Mesendoderm (in vitro differentiated cells): ENCODE results near the gene PYCR2.
"Not testable (repeated sequence)": the region's sequence is repeated elsewhere in the genome, so short reads cannot be mapped to it uniquely, and the experiment has no call there.

Source experiments
- DNase-seq: peaks from one replicate; pipeline ENCODE4 v3.0.0; 2013
- H2AK5ac ChIP-seq: 2 replicates; pipeline ENCODE4 v1.6.1; 2013; ENCODE audit warnings: low read length, inconsistent platforms
- H2BK120ac ChIP-seq: 2 replicates; pipeline ENCODE4 v1.6.1; 2013; ENCODE audit warnings: low read depth, mild to moderate bottlenecking, low read length, moderate library complexity, mixed read lengths
- H2BK15ac ChIP-seq: replicated peaks from 2 replicates; pipeline ENCODE4 v1.6.1; 2013; ENCODE audit warnings: low read depth, mild to moderate bottlenecking, moderate library complexity
- H2BK5ac ChIP-seq: 2 replicates; pipeline ENCODE4 v1.6.1; 2013; ENCODE audit warnings: low read length, inconsistent platforms
- H3K18ac ChIP-seq: 2 replicates; pipeline ENCODE4 v1.6.1; 2013; ENCODE audit warnings: mild to moderate bottlenecking, low read length, mixed read lengths
- H3K23ac ChIP-seq: one replicate; pipeline ENCODE4 v1.6.1; 2013; ENCODE audit warnings: low read length
- H3K27ac ChIP-seq: 2 replicates; pipeline ENCODE4 v1.5.1; 2013; ENCODE audit warnings: low read depth, mild to moderate bottlenecking, inconsistent platforms, low read length, moderate library complexity
- H3K27me3 ChIP-seq: 2 replicates; pipeline ENCODE4 v1.6.1; 2013; ENCODE audit warnings: low read length, control low read depth, mild to moderate bottlenecking, inconsistent platforms; ENCODE audit not compliant: insufficient read depth, poor library complexity
- H3K36me3 ChIP-seq: 2 replicates; pipeline ENCODE4 v1.6.1; 2013; ENCODE audit warnings: low read length, inconsistent platforms; ENCODE audit not compliant: control insufficient read depth, insufficient read depth
- H3K4ac ChIP-seq: one replicate; pipeline ENCODE4 v1.6.1; 2013; ENCODE audit warnings: low read depth, mild to moderate bottlenecking, low read length, moderate library complexity
- H3K4me1 ChIP-seq: 2 replicates; pipeline ENCODE4 v1.6.1; 2013; ENCODE audit warnings: low read depth, low read length, inconsistent platforms; ENCODE audit not compliant: control insufficient read depth
- H3K4me2 ChIP-seq: 2 replicates; pipeline ENCODE4 v1.6.1; 2013; ENCODE audit warnings: low read length
- H3K4me3 ChIP-seq: 2 replicates; pipeline ENCODE4 v1.5.1; 2013; ENCODE audit warnings: mild to moderate bottlenecking, low read length
- H3K56ac ChIP-seq: one replicate; pipeline ENCODE4 v1.6.1; 2013; ENCODE audit warnings: low read length
- H3K79me1 ChIP-seq: 2 replicates; pipeline ENCODE4 v1.6.1; 2013; ENCODE audit warnings: low read length, inconsistent platforms
- H3K79me2 ChIP-seq: 2 replicates; pipeline ENCODE4 v1.6.1; 2013; ENCODE audit warnings: mild to moderate bottlenecking, low read length; ENCODE audit not compliant: control insufficient read depth, insufficient read depth
- H3K9ac ChIP-seq: 2 replicates; pipeline ENCODE4 v1.6.1; 2013; ENCODE audit warnings: low read length, inconsistent platforms
- H4K5ac ChIP-seq: one replicate; pipeline ENCODE4 v1.6.1; 2013; ENCODE audit warnings: low read length
- H4K8ac ChIP-seq: one replicate; pipeline ENCODE4 v1.6.1; 2013; ENCODE audit warnings: low read depth, mild to moderate bottlenecking, control low read depth, low read length, moderate library complexity
- WGBS: extraction: QIAGEN DNeasy Blood & Tissue Kit; methylation state at CpG from one replicate; pipeline ENCODE4 v1.1.7; 2013; ENCODE audit warnings: low lambda C conversion rate, missing lambda C conversion rate; ENCODE audit not compliant: insufficient coverage; ENCODE audit errors: extremely low coverage; 5-methylcytosine and 5-hydroxymethylcytosine counted together

PYCR2 gene

DNA sequence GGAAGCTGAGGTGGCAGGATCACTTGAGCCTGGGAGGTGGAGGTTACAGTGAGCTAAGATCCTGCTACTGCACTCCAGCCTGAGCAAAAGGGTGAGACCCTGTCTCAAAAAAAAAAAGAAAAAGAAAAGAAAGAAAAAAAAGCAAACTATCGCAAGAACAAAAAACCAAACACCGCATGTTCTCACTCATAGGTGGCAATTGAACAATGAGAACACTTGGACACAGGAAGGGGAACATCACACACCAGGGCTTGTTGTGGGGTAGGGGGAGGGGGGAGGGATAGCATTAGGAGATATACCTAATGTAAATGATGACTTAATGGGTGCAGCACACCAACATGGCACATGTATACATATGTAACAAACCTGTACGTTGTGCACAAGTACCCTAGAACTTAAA, 5.4 kb upstream of the PYCR2 start:
- DNase-seq: not testable (repeated sequence)

DNA sequence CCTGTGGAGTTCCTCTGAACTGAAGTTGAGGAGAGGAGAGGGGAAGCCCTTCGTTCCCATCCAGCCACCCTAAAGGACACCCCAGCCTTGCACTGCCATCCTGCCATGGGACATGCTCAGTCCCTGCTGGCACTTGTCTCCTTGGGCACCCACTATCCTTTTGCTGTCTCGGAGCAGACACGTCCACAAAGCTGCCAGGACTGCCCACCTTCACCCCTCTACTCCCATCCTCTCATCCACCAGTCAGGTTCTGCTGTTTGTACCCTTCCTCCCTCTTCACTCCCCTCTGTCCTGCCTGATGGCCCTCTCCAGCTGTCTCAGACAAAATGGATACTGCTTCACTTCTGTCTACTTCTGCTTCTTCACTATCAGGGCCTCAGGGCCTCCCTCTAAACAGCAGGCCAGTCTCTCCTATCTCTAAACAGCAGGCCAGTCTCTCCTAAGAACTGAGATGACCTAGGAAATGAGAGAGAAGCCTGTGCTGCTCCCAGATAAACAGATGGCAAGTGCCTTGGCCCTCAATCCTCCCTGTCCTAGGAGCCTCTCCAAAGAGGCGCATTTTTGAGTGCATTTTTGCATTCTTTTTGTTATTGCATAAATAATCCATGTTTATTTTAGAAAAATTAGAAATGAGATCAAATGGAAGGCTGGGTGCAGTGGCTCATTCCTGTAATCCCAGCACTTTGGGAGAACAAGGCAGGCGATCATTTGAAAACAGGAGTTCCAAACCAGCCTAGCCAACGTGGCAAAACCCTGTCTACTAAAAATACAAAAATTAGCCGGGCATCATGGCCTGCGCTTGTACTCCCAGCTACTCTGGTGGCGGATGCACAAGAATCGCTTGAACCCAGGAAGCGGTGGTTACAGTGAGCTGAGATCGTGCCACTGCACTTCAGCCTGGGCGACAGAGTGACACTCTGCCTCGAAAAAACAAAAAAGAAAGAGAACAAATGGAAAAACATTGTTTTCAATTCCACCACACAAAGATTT, 4.4 kb upstream of the PYCR2 start:
- Histone ChIP-seq H4K8ac (no peak overlapping the region), H3K18ac (no peak overlapping the region), H4K5ac (no peak overlapping the region), H2AK5ac (no peak overlapping the region), H3K23ac (no peak overlapping the region), H3K4me3 (no peak overlapping the region), H2BK15ac (no peak overlapping the region), H2BK5ac (no peak overlapping the region), H3K27me3 (no peaks in the 10 kb centered on the region), H2BK120ac (no peak overlapping the region), H3K4me1 (no peaks in the 10 kb centered on the region), H3K79me1 (peaks cover 1% of the 10 kb centered on the region), H3K56ac (peak overlapping the region; percentile 72), H3K79me2 (peaks cover 4% of the 10 kb centered on the region), H3K27ac (no peak overlapping the region), H3K4ac (no peak overlapping the region), H3K9ac (peak overlapping the region; percentile 5), H3K4me2 (no peak overlapping the region), H3K36me3 (no peaks in the 10 kb centered on the region)
- DNase-seq: no peak
- WGBS: no CpG with 5 or more reads among the region's 14 CpGs

More for the DNA sequence above, 5.4 kb upstream of the PYCR2 start:
- not testable (repeated sequence) for H2AK5ac ChIP-seq, H3K4ac ChIP-seq, H3K27me3 ChIP-seq, H4K8ac ChIP-seq, H2BK120ac ChIP-seq, H4K5ac ChIP-seq, H3K56ac ChIP-seq, H3K4me2 ChIP-seq, H3K4me3 ChIP-seq, H3K79me1 ChIP-seq, H3K79me2 ChIP-seq, H2BK15ac ChIP-seq, H3K27ac ChIP-seq, H3K9ac ChIP-seq, H3K18ac ChIP-seq, H3K36me3 ChIP-seq, H3K23ac ChIP-seq, H3K4me1 ChIP-seq, H2BK5ac ChIP-seq
- WGBS: no CpG with 5 or more reads among the region's 3 CpGs

DNA sequence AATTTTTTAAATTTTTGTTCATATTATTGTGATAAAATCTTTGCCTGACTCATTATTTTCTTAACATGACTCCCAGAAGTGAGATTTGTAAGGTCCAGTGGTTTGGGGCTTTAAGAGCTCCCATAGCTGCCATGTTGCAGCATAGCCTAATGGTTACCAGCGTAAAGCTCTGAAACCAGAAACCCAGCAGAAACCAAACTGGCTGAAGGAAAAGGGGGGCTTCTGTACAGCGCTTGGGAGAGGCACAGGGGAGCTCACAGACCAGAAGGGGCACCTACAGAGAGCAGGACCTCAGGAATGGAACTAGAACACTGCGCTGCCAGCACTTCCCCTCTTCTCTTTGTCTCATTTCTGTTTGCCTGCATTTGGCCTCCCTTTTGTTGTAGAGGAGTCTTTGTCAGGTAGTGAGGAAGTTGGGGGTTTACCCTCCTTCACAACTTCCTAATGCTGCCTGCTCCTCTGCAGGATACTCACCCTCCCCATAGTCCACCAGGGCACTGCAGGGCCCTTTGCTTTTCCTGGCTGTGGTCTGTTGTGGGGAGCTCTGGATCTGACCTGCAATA, 2.6 kb upstream of the PYCR2 start:
- Histone ChIP-seq H3K27me3 (no peaks in the 10 kb centered on the region), H3K79me2 (peaks cover 17% of the 10 kb centered on the region), H2AK5ac (no peak overlapping the region), H2BK120ac (no peak overlapping the region), H3K27ac (no peak overlapping the region), H3K36me3 (peaks cover 6% of the 10 kb centered on the region), H2BK5ac (no peak overlapping the region), H3K9ac (no peak overlapping the region), H3K56ac (no peak overlapping the region), H3K79me1 (peaks cover 13% of the 10 kb centered on the region), H3K23ac (no peak overlapping the region), H3K18ac (no peak overlapping the region), H3K4me2 (no peak overlapping the region), H3K4me1 (peaks cover 3% of the 10 kb centered on the region), H3K4ac (no peak overlapping the region), H4K5ac (no peak overlapping the region), H4K8ac (no peak overlapping the region), H2BK15ac (no peak overlapping the region), H3K4me3 (no peak overlapping the region)
- no peak for DNase-seq
- WGBS: no CpG with 5 or more reads among the region's 3 CpGs

DNA sequence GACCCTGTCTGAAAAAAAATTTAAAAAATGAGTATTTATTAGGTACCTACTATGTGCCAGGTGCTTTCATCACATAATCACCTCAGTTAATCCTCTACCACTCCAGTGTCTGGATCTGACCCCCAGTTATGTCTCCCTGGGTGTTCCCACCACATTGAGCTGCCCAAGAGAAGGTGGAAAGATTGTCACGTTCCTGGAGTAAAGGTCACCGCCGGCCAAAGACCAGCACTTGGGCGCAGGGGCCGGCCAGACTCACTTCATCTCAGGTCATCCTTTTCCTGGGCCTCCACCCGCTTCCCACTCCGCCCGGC, 714 bp downstream of the PYCR2 start:
- DNase-seq: no peak
- Histone ChIP-seq H2BK5ac (no peak overlapping the region), H3K4me2 (peak overlapping the region; percentile 94), H2BK15ac (no peak overlapping the region), H3K4me1 (peaks cover 3% of the 10 kb centered on the region), H2AK5ac (no peak overlapping the region), H3K4me3 (peak overlapping the region; percentile 99), H4K5ac (no peak overlapping the region), H3K27me3 (no peaks in the 10 kb centered on the region), H3K56ac (peak overlapping the region; percentile 100), H3K18ac (peak overlapping the region; percentile 83), H3K23ac (peak overlapping the region; percentile 73), H3K4ac (peak overlapping the region; percentile 43), H3K79me1 (peaks cover 21% of the 10 kb centered on the region), H2BK120ac (no peak overlapping the region), H3K79me2 (peaks cover 17% of the 10 kb centered on the region), H3K36me3 (peaks cover 15% of the 10 kb centered on the region), H4K8ac (no peak overlapping the region), H3K9ac (peak overlapping the region; percentile 100), H3K27ac (peak overlapping the region; percentile 97)
- WGBS: no CpG with 5 or more reads among the region's 8 CpGs

- Histone ChIP-seq H3K4me1 (peaks cover 3% of the 10 kb centered on the region), H3K79me2 (peaks cover 17% of the 10 kb centered on the region), H2AK5ac (no peak overlapping the region), H3K27me3 (no peaks in the 10 kb centered on the region), H3K36me3 (peaks cover 15% of the 10 kb centered on the region), H3K56ac (peak overlapping the region; percentile 100), H4K8ac (no peak overlapping the region), H3K9ac (no peak overlapping the region), H3K23ac (no peak overlapping the region), H3K79me1 (peaks cover 21% of the 10 kb centered on the region), H3K18ac (no peak overlapping the region), H4K5ac (no peak overlapping the region), H2BK120ac (no peak overlapping the region), H3K4ac (no peak overlapping the region), H2BK5ac (no peak overlapping the region), H3K4me2 (no peak overlapping the region), H3K4me3 (no peak overlapping the region), H2BK15ac (no peak overlapping the region), H3K27ac (no peak overlapping the region)
- no CpG with 5 or more reads among the region's 23 CpGs for WGBS
- no peak for DNase-seq
These were observed 2.0 kb downstream of the PYCR2 start for GRCh38 chr1:225921734-225922709.
